HL-60 (cell line): ENCODE data around the gene SUMO2.

ENCODE experiments used
- POLR2AphosphoS5 ChIP-seq: IDR thresholded peaks from 2 replicates; pipeline ENCODE4 v1.6.1; 2012; ENCODE audit warnings: low read depth
- TF ChIP-seq, protein P1 (sequence below): IDR thresholded peaks from one replicate; pipeline ENCODE4 v1.5.1; 2011; ENCODE audit warnings: low read length, control low read depth, inconsistent platforms; ENCODE audit not compliant: insufficient read depth

DNA sequence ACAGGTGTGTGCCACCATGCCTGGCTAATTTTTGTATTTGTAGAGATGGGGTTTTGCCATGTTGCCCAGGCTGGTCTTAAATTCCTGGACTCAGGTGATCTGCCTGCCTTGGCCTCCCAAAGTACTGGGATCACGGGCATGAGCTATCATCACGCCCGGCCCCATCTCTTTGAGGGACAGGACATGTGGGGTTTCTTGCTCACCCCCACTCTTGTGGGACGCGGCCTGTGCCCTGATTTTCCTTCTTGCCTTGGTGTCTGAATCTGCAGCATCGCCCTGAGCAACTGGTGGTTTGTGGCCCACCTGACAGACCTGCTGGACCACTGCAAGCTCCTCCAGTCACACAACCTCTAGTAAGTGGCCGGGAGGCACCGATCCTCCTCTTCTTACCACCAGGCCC lies 48.3 kb upstream of the SUMO2 start:
- TF ChIP-seq, protein P1, sequence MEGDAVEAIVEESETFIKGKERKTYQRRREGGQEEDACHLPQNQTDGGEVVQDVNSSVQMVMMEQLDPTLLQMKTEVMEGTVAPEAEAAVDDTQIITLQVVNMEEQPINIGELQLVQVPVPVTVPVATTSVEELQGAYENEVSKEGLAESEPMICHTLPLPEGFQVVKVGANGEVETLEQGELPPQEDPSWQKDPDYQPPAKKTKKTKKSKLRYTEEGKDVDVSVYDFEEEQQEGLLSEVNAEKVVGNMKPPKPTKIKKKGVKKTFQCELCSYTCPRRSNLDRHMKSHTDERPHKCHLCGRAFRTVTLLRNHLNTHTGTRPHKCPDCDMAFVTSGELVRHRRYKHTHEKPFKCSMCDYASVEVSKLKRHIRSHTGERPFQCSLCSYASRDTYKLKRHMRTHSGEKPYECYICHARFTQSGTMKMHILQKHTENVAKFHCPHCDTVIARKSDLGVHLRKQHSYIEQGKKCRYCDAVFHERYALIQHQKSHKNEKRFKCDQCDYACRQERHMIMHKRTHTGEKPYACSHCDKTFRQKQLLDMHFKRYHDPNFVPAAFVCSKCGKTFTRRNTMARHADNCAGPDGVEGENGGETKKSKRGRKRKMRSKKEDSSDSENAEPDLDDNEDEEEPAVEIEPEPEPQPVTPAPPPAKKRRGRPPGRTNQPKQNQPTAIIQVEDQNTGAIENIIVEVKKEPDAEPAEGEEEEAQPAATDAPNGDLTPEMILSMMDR: no peak
- no peak for TF ChIP-seq POLR2AphosphoS5
